HPDE6-E6E7 (cell line): ENCODE measurements around the gene AMER3.
"Not testable (repeated sequence)": the region's sequence is repeated elsewhere in the genome, so short reads cannot be mapped to it uniquely, and the experiment has no call there.

Source experiments
- DNase-seq: peaks from one replicate; pipeline ENCODE4 v3.0.0; 2011; ENCODE audit warnings: missing footprints; ENCODE audit errors: extremely low spot score

AMER3 gene

GRCh38 chr2:130755256-130756052, at the start of gene AMER3:
Gene AMER3 (plus strand): TSS chr2:130755540. CDS start chr2:130762073, 6,533 bp downstream.
- no peak for DNase-seq

GRCh38 chr2:130714795-130715194, 40.5 kb upstream of the AMER3 start:
- DNase-seq: not testable (repeated sequence)

GRCh38 chr2:130720036-130720435, 35.3 kb upstream of the AMER3 start:
- no peak for DNase-seq

- DNase-seq: no peak
Observed at GRCh38 chr2:130720528-130720927, 34.8 kb upstream of the AMER3 start.

- no peak for DNase-seq
Observed at GRCh38 chr2:130724455-130724854, 30.9 kb upstream of the AMER3 start.

GRCh38 chr2:130726614-130727180, 28.6 kb upstream of the AMER3 start:
- DNase-seq: no peak

GRCh38 chr2:130727286-130727924, 27.9 kb upstream of the AMER3 start:
- peak; percentile 64 for DNase-seq

- no peak for DNase-seq
Observed at GRCh38 chr2:130728007-130728454, 27.3 kb upstream of the AMER3 start.

GRCh38 chr2:130728549-130729316, 26.6 kb upstream of the AMER3 start, which contains the start of gene GPR148:
Gene GPR148 (plus strand): TSS chr2:130729070. CDS start chr2:130729152, 82 bp downstream.
- DNase-seq: no peak

- DNase-seq: no peak
Observed at GRCh38 chr2:130729322-130730299, 25.7 kb upstream of the AMER3 start.

- not testable (repeated sequence) for DNase-seq
Observed at GRCh38 chr2:130732257-130732656, 23.1 kb upstream of the AMER3 start.

GRCh38 chr2:130735200-130735599, 20.1 kb upstream of the AMER3 start:
- no peak for DNase-seq

GRCh38 chr2:130736487-130736886, 18.9 kb upstream of the AMER3 start:
- DNase-seq: no peak

GRCh38 chr2:130737592-130737991, 17.7 kb upstream of the AMER3 start:
- DNase-seq: no peak

- no peak for DNase-seq
Observed at GRCh38 chr2:130740671-130741070, 14.7 kb upstream of the AMER3 start.

GRCh38 chr2:130743278-130743677, 12.1 kb upstream of the AMER3 start:
- DNase-seq: no peak

- DNase-seq: no peak
Observed at GRCh38 chr2:130744287-130745117, 10.8 kb upstream of the AMER3 start.

GRCh38 chr2:130749078-130749477, 6.3 kb upstream of the AMER3 start:
- no peak for DNase-seq

- no peak for DNase-seq
Observed at GRCh38 chr2:130749641-130750040, 5.7 kb upstream of the AMER3 start.

- no peak for DNase-seq
Observed at GRCh38 chr2:130754811-130755210, 529 bp upstream of the AMER3 start.
